Measurements from ENCODE around the gene PGK1. TPM values are rescaled to one million over a fixed set of nuclear protein-coding genes. Genes with fewer than 3 reads are reported as not detected.
"Not testable (repeated sequence)": the region's sequence is repeated elsewhere in the genome, so short reads cannot be mapped to it uniquely, and the experiment has no call there.

PGK1 gene
- total and polyA plus RNA-seq, 4 donors = 70.3 to 172 (median 144) TPM

DNA sequence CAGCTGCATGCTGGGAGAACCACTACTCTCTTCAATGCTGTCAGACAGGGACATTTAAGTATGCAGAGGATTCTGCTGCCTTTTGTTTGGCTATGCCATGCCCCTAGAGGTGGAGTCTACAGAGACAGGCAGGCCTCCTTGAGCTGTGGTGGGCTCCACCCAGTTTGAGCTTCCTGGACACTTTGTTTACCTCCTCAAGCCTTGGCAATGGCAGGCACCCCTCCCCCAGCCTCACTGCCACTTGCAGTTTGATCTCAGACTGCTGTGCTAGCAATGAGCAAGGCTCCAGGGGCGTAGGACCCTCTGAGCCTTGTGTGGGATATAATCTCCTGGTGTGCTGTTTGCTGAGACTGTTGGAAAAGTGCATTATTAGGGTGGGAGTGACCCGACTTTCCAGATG is 53.3 kb downstream of the PGK1 start:
- not testable (repeated sequence) for H3K9me3 ChIP-seq (ENCODE audit: control insufficient read depth in 4 of 4, low read length in 3 of 4); H3K4me1 ChIP-seq (ENCODE audit: control insufficient read depth in 4 of 4, insufficient read depth in 4 of 4, low read length in 3 of 4); H3K27me3 ChIP-seq (ENCODE audit: control insufficient read depth in 4 of 4, insufficient read depth in 4 of 4, low read length in 3 of 4); DNase-seq (ENCODE audit: low spot score); H3K4me3 ChIP-seq (ENCODE audit: low read depth in 1 of 3, low read length in 3 of 3); H3K36me3 ChIP-seq (ENCODE audit: control insufficient read depth in 4 of 4, insufficient read depth in 3 of 4, low read depth in 1 of 4, low read length in 3 of 4); H3K27ac ChIP-seq (ENCODE audit: low read depth in 1 of 2, low read length in 2 of 2); H3K9ac ChIP-seq (ENCODE audit: low read depth in 1 of 2, low read length in 2 of 2)
- WGBS = 69% methylated on average over 2 of the region's 2 CpGs

DNA sequence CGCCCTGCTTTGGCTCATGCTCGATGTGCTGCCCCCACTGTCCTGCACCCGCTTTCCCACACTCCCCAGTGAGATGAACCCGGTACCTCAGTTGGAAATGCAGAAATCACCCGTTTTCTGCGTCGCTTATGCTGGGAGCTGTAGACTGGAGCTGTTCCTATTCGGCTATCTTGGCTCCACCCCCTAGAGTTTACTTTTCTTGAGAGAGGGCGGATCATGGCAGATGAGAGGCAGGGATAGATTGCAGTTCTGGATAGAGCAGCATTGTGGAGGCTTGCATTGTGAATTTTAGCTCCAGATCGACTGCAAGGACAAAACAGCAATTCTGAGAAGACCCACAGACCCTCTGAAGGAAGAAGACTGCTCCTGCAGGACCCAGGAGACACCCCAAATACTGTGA is 53.8 kb downstream of the PGK1 start:
- H3K9me3 ChIP-seq (ENCODE audit: control insufficient read depth in 4 of 4, low read length in 3 of 4); H3K9ac ChIP-seq (ENCODE audit: low read depth in 1 of 2, low read length in 2 of 2); H3K36me3 ChIP-seq (ENCODE audit: control insufficient read depth in 4 of 4, insufficient read depth in 3 of 4, low read depth in 1 of 4, low read length in 3 of 4); H3K4me3 ChIP-seq (ENCODE audit: low read depth in 1 of 3, low read length in 3 of 3); DNase-seq (ENCODE audit: low spot score); H3K27me3 ChIP-seq (ENCODE audit: control insufficient read depth in 4 of 4, insufficient read depth in 4 of 4, low read length in 3 of 4); H3K27ac ChIP-seq (ENCODE audit: low read depth in 1 of 2, low read length in 2 of 2); H3K4me1 ChIP-seq (ENCODE audit: control insufficient read depth in 4 of 4, insufficient read depth in 4 of 4, low read length in 3 of 4): not testable (repeated sequence)
- 78% methylated on average over 10 of the region's 10 CpGs for WGBS

DNA sequence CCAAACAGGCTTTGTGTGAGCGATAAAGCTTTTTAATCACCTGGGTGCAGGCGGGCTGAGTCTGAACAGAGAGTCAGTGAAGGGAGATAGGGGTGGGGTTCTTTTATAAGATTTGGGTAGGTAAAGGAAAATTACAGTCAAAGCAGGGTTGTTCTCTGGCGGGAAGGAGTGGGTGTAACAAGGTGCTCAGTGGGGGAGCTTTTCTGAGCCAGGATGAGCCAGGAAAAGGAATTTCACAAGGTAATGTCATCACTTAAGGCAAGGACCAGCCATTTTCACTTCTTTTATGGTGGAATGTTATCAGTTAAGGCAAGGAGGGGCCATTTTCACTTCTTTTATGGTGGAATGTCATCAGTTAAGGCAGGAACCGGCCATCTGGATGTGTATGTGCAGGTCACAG is 56.7 kb downstream of the PGK1 start:
- 78% methylated on average over 4 of the region's 4 CpGs for WGBS
- H3K4me3 ChIP-seq (ENCODE audit: low read depth in 1 of 3, low read length in 3 of 3); H3K9me3 ChIP-seq (ENCODE audit: control insufficient read depth in 4 of 4, low read length in 3 of 4); H3K27ac ChIP-seq (ENCODE audit: low read depth in 1 of 2, low read length in 2 of 2); H3K36me3 ChIP-seq (ENCODE audit: control insufficient read depth in 4 of 4, insufficient read depth in 3 of 4, low read depth in 1 of 4, low read length in 3 of 4); H3K9ac ChIP-seq (ENCODE audit: low read depth in 1 of 2, low read length in 2 of 2); H3K4me1 ChIP-seq (ENCODE audit: control insufficient read depth in 4 of 4, insufficient read depth in 4 of 4, low read length in 3 of 4); H3K27me3 ChIP-seq (ENCODE audit: control insufficient read depth in 4 of 4, insufficient read depth in 4 of 4, low read length in 3 of 4); DNase-seq (ENCODE audit: low spot score): not testable (repeated sequence)

DNA sequence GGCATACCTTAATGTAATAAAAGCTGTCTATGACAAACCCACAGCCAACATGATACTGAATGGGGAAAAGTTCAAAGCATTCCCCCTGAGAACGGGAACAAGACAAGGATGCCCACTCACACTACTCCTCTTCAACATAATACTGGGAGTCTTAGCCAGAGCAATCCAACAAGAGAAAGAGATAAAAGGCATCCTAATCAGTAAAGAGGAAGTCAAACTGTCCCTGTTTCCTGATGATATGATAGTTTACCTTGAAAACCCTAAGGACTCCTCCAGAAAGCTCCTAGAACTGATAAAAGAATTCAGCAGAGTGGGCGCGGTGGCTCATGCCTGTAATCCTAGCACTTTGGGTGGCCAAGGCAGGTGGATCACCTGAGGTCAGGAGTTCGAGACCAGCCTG is 59.1 kb downstream of the PGK1 start:
- not testable (repeated sequence) for H3K9me3 ChIP-seq (ENCODE audit: control insufficient read depth in 4 of 4, low read length in 3 of 4); H3K36me3 ChIP-seq (ENCODE audit: control insufficient read depth in 4 of 4, insufficient read depth in 3 of 4, low read depth in 1 of 4, low read length in 3 of 4); H3K27ac ChIP-seq (ENCODE audit: low read depth in 1 of 2, low read length in 2 of 2); H3K9ac ChIP-seq (ENCODE audit: low read depth in 1 of 2, low read length in 2 of 2); H3K27me3 ChIP-seq (ENCODE audit: control insufficient read depth in 4 of 4, insufficient read depth in 4 of 4, low read length in 3 of 4); H3K4me1 ChIP-seq (ENCODE audit: control insufficient read depth in 4 of 4, insufficient read depth in 4 of 4, low read length in 3 of 4); DNase-seq (ENCODE audit: low spot score); H3K4me3 ChIP-seq (ENCODE audit: low read depth in 1 of 3, low read length in 3 of 3)
- 66% methylated on average over 4 of the region's 4 CpGs for WGBS

DNA sequence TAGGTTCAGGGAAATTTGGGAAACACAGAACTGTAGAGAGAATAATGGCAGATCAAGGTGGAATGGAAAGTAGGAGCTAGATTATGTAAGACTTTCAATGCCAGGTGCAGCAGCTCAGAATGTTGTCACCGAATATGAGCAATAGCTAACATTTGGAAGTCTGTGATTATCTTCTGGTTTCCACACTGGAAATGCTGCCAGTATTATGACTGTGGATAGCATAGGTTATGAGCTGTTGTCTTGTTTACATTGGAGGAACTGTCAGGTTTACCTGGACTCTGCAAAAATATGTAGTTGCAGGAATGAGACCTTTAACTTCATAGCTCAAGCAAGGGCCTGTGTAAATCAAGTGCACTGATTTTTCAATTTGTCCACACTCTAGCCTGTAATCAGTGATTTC is 61.4 kb downstream of the PGK1 start:
- no peak overlapping the region for H3K4me3 ChIP-seq (ENCODE audit: low read depth in 1 of 3, low read length in 3 of 3)
- no peak overlapping the region for H3K9ac ChIP-seq (ENCODE audit: low read depth in 1 of 2, low read length in 2 of 2)
- no peak overlapping the region for H3K27ac ChIP-seq (ENCODE audit: low read depth in 1 of 2, low read length in 2 of 2)
- no peaks in the 10 kb centered on the region for H3K4me1 ChIP-seq (ENCODE audit: control insufficient read depth in 4 of 4, insufficient read depth in 4 of 4, low read length in 3 of 4)
- peaks cover 0 to 3% (median 0%) of the 10 kb centered on the region in 4 donors for H3K27me3 ChIP-seq (ENCODE audit: control insufficient read depth in 4 of 4, insufficient read depth in 4 of 4, low read length in 3 of 4)
- no peaks in the 10 kb centered on the region for H3K36me3 ChIP-seq (ENCODE audit: control insufficient read depth in 4 of 4, insufficient read depth in 3 of 4, low read depth in 1 of 4, low read length in 3 of 4)
- H3K9me3 ChIP-seq (ENCODE audit: control insufficient read depth in 4 of 4, low read length in 3 of 4) = no peaks in the 10 kb centered on the region
- 72% methylated on average over 1 of the region's 1 CpG for WGBS
- no peak for TF ChIP-seq JUND (IDR thresholded peaks at IDR 0.05)
- no peak for TF ChIP-seq FOXA1 (IDR thresholded peaks at IDR 0.05)
- TF ChIP-seq RAD21 (IDR thresholded peaks at IDR 0.05) = no peak
- TF ChIP-seq, protein P1, sequence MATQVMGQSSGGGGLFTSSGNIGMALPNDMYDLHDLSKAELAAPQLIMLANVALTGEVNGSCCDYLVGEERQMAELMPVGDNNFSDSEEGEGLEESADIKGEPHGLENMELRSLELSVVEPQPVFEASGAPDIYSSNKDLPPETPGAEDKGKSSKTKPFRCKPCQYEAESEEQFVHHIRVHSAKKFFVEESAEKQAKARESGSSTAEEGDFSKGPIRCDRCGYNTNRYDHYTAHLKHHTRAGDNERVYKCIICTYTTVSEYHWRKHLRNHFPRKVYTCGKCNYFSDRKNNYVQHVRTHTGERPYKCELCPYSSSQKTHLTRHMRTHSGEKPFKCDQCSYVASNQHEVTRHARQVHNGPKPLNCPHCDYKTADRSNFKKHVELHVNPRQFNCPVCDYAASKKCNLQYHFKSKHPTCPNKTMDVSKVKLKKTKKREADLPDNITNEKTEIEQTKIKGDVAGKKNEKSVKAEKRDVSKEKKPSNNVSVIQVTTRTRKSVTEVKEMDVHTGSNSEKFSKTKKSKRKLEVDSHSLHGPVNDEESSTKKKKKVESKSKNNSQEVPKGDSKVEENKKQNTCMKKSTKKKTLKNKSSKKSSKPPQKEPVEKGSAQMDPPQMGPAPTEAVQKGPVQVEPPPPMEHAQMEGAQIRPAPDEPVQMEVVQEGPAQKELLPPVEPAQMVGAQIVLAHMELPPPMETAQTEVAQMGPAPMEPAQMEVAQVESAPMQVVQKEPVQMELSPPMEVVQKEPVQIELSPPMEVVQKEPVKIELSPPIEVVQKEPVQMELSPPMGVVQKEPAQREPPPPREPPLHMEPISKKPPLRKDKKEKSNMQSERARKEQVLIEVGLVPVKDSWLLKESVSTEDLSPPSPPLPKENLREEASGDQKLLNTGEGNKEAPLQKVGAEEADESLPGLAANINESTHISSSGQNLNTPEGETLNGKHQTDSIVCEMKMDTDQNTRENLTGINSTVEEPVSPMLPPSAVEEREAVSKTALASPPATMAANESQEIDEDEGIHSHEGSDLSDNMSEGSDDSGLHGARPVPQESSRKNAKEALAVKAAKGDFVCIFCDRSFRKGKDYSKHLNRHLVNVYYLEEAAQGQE (IDR thresholded peaks at IDR 0.05) = no peak
- no peak for TF ChIP-seq HNF4A (conservative IDR thresholded peaks at IDR 0.05)
- TF ChIP-seq HNF4G (IDR thresholded peaks at IDR 0.05) = no peak
- no peak for TF ChIP-seq GABPA (IDR thresholded peaks at IDR 0.05 in 1 of 2, conservative IDR thresholded peaks at IDR 0.05 in 1 of 2)
- TF ChIP-seq, protein P2, sequence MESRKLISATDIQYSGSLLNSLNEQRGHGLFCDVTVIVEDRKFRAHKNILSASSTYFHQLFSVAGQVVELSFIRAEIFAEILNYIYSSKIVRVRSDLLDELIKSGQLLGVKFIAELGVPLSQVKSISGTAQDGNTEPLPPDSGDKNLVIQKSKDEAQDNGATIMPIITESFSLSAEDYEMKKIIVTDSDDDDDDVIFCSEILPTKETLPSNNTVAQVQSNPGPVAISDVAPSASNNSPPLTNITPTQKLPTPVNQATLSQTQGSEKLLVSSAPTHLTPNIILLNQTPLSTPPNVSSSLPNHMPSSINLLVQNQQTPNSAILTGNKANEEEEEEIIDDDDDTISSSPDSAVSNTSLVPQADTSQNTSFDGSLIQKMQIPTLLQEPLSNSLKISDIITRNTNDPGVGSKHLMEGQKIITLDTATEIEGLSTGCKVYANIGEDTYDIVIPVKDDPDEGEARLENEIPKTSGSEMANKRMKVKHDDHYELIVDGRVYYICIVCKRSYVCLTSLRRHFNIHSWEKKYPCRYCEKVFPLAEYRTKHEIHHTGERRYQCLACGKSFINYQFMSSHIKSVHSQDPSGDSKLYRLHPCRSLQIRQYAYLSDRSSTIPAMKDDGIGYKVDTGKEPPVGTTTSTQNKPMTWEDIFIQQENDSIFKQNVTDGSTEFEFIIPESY (IDR thresholded peaks at IDR 0.05) = no peak
- TF ChIP-seq SP1 (IDR thresholded peaks at IDR 0.05) = no peak
- TF ChIP-seq, protein P3, sequence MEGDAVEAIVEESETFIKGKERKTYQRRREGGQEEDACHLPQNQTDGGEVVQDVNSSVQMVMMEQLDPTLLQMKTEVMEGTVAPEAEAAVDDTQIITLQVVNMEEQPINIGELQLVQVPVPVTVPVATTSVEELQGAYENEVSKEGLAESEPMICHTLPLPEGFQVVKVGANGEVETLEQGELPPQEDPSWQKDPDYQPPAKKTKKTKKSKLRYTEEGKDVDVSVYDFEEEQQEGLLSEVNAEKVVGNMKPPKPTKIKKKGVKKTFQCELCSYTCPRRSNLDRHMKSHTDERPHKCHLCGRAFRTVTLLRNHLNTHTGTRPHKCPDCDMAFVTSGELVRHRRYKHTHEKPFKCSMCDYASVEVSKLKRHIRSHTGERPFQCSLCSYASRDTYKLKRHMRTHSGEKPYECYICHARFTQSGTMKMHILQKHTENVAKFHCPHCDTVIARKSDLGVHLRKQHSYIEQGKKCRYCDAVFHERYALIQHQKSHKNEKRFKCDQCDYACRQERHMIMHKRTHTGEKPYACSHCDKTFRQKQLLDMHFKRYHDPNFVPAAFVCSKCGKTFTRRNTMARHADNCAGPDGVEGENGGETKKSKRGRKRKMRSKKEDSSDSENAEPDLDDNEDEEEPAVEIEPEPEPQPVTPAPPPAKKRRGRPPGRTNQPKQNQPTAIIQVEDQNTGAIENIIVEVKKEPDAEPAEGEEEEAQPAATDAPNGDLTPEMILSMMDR (IDR thresholded peaks at IDR 0.05; ENCODE audit: low read depth, low read length, missing input control) = no peak
- no peak for TF ChIP-seq RXRA (IDR thresholded peaks at IDR 0.05)
- TF ChIP-seq, protein P4, sequence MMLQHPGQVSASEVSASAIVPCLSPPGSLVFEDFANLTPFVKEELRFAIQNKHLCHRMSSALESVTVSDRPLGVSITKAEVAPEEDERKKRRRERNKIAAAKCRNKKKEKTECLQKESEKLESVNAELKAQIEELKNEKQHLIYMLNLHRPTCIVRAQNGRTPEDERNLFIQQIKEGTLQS (IDR thresholded peaks at IDR 0.05) = no peak
- TF ChIP-seq NR2F2 (IDR thresholded peaks at IDR 0.05) = no peak
- no peak for DNase-seq (ENCODE audit: low spot score)

Measured in liver (tissue), 9 donors.